GM21390 (cell line): ENCODE measurements around the gene MAST1.
"Not testable (repeated sequence)": the region's sequence is repeated elsewhere in the genome, so short reads cannot be mapped to it uniquely, and the experiment has no call there.

Experiments
- ATAC-seq: cut with Tn5 transposase; IDR thresholded peaks from one replicate; pipeline ENCODE4 v1.9.1; 2021; ENCODE audit not compliant: unreplicated experiment

MAST1 gene

DNA sequence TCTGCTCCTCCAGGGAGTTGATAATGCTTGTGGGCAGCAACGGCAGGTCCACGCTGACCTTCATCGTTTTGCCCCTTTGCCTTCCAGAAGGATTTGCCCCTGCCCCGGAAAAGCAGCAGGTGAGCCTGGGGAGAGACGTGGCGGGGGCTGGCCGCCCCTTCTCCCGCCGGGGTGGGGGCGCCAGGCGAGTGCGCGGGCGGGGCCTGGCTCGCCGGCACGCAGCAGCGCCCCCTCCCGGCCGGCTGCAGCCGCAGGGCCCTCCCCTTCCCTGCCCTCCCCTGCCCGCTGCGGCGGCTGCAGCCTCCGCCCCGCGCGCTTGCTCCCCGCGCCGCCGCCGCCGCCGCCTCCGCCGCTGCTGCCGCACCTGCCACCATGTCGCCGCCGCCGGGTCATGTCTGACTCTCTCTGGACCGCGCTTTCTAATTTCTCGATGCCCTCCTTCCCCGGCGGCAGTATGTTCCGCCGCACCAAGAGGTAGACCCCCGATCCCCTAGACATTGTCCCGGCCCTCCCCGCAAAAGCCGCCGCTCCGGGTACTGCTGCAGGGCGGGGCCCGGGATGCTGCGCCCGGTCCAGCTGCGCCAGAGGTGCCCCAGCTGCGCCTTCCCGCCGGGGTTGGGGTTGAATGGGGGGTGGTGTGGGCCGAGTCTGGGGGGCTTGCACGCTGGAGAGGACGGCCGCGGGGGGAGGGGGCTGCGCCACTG is at the start of gene MAST1:
Gene MAST1 (plus strand): TSS at position 334 of the 704 bp plus-strand sequence. CDS start 58 bp downstream, at position 392.
- ATAC-seq: no peak

GRCh38 chr19:12788682-12789097 is 49.6 kb upstream of the MAST1 start:
- no peak for ATAC-seq

- no peak for ATAC-seq
Observed at GRCh38 chr19:12789098-12789903, 49.0 kb upstream of the MAST1 start.

- peak; percentile 32 for ATAC-seq
Observed at GRCh38 chr19:12789904-12790619, 48.3 kb upstream of the MAST1 start.

DNA sequence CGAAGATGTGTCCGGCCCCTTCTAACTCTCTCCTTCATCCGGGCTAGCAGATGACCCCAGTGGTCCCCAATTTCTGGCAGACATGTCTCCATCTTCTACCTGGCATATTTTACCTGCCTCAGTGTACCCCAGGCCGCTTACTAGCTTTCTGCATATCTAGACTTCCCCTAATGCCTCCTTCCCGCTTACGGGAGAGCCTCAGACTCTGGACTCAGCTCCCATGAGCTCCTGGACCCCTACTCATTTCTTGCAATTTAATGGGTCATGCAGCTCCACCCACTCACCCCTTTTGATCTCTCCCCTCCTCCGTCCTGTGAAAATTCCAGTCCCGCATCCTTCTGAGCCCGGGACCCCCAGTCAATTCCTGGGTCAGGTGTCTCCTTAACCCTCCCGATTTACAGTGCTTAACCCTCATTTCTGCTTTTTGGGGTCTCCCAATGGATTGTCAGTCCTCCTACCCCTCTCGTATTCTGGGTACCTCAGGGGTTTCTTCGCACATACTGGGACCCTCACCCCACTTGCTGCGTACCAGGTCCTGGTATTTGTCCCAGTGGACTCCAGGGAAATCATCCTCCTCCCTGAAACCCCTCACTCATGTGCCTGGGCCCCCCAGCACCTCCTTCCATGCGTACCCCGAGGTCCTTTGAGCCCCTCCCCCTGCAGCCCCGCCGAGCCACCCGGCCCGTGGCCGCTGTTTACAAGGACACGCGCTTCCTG is 47.5 kb upstream of the MAST1 start:
- ATAC-seq: no peak

DNA sequence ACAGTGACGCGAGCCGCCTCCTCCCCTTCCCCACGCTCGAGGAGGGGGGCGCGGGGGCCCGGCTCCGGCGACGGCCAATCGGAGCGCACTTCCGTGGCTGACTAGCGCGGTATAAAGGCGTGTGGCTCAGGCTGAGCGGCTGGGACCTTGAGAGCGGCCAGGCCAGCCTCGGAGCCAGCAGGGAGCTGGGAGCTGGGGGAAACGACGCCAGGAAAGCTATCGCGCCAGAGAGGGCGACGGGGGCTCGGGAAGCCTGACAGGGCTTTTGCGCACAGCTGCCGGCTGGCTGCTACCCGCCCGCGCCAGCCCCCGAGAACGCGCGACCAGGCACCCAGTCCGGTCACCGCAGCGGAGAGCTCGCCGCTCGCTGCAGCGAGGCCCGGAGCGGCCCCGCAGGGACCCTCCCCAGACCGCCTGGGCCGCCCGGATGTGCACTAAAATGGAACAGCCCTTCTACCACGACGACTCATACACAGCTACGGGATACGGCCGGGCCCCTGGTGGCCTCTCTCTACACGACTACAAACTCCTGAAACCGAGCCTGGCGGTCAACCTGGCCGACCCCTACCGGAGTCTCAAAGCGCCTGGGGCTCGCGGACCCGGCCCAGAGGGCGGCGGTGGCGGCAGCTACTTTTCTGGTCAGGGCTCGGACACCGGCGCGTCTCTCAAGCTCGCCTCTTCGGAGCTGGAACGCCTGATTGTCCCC is 46.8 kb upstream of the MAST1 start, which contains the start of gene JUNB:
Gene JUNB (plus strand): TSS at position 142 of the 706 bp plus-strand sequence. CDS start 286 bp downstream, at position 428.
- peak; percentile 34 for ATAC-seq

GRCh38 chr19:12792051-12792852 is 46.1 kb upstream of the MAST1 start:
- ATAC-seq: no peak

- ATAC-seq: no peak
Observed at GRCh38 chr19:12792853-12793289, 45.4 kb upstream of the MAST1 start.

DNA sequence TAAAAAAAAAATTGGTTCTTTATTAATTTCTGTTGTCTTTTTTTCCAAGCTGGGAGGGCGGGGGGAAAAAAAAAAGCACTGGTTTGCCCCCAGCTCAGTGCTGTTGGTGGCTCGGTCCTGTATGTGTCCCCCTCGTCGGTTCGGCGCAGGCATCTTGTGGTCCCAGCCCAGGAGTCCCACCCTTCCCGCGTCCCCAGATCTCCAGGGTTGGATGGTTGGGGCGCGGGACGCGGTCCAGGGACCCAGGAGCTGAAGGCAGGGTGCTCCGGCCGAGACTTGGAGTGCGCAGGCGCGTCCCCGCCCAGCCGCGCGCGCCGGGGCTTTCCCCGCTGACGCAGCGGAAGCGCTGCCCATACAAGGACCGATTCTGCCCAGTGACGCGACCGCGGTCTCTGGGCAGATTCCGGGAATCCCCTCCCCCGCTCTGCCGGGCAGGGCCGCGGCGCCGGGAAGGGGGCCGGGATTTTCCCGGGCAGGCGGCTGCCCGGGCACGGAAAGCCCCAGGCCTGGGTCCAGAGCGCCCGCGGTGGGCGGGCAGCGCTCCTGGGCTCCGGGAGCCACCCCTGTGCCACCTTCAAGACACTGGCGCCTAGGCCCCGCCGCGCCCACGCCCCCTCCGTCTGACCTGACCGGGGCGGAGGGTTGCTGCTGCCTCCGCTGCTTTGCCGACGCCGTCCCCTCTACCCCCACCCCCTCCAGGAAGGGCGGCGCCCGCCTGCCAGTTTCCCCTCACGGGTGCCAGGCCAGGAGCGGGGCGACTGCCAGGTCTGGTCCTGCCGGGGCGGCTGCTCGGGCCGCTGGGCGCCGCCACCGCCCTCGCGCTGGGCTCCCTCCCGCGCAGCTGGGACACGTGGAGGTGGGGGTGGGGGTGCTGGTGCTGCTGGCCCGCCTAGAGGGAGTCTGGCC is 44.8 kb upstream of the MAST1 start:
- peak; percentile 28 for ATAC-seq

- ATAC-seq: no peak
Observed at GRCh38 chr19:12794196-12794941, 43.9 kb upstream of the MAST1 start.

- ATAC-seq: no peak
Observed at GRCh38 chr19:12794971-12795381, 43.3 kb upstream of the MAST1 start.

GRCh38 chr19:12796146-12797071 is 41.9 kb upstream of the MAST1 start:
- no peak for ATAC-seq

- ATAC-seq: no peak
Observed at GRCh38 chr19:12797141-12797587, 41.2 kb upstream of the MAST1 start.

GRCh38 chr19:12797607-12798006 is 40.7 kb upstream of the MAST1 start:
- not testable (repeated sequence) for ATAC-seq

DNA sequence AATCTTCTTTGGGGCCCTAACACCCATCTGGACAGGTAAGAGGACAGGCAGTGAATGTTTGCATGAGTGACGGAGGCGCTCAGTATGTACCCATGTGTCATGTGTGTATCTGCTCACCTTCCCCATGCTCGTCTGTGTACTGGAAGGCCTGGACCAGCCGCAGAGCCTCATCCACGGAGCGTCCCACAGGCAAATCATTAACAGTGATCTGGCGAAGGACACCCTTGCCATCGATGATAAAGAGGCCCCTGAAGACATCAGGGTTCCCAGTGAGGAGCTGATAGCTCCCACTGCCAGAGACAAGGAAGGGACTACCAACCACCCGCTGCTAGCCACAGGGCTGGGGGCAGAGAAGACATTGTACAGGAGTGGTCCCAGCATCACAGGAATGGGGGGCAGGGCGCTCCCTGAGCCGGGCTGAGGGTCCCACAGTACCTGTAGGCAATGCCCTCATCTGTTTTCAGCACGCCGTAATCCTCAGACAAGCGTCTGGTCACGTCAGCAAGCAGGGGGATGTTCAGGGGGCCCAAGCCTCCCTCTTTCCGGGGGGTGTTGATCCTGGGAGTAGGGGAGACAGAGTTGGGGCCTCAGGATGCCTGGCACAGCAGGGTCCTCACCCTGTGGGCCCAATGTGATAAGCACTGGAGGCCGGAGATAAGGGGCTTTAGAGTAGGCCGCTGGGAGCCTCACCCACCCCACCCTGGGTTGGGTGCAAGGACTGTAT is 38.4 kb upstream of the MAST1 start:
- no peak for ATAC-seq

DNA sequence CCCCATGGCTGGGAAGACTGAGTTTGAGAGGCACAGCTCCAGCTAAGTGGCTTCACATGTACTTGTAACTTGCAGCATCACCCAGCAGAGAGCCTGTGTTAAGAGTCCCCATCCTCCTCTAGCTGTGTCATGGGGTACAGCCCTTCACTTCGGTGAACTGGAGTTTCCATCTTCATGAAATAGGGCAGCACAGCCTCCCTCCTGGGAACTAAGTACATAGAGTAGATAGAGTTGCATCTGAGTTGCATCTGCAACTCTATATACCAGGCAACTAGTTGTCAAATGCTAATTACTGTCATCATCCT is 37.9 kb upstream of the MAST1 start:
- ATAC-seq: no peak
